Measurements from ENCODE around the gene LDLRAD3.
"Not testable (repeated sequence)": the region's sequence is repeated elsewhere in the genome, so short reads cannot be mapped to it uniquely, and the experiment has no call there.

Gene LDLRAD3

GRCh38 chr11:36019005-36019596, 75.2 kb downstream of the LDLRAD3 start:
- no peak for DNase-seq (ENCODE audit: low read depth in 2 of 2)

GRCh38 chr11:36019722-36020121, 75.9 kb downstream of the LDLRAD3 start:
- no peak for DNase-seq (ENCODE audit: low read depth in 2 of 2)

- no peak for DNase-seq (ENCODE audit: low read depth in 2 of 2)
These were observed 79.0 kb downstream of the LDLRAD3 start for GRCh38 chr11:36022882-36023281.

- DNase-seq (ENCODE audit: low read depth in 2 of 2): no peak
These were observed 80.1 kb downstream of the LDLRAD3 start for GRCh38 chr11:36023922-36024321.

GRCh38 chr11:36024716-36025115, 80.9 kb downstream of the LDLRAD3 start:
- no peak for DNase-seq (ENCODE audit: low read depth in 2 of 2)

GRCh38 chr11:36026315-36026968, 82.6 kb downstream of the LDLRAD3 start:
- DNase-seq (ENCODE audit: low read depth in 2 of 2): no peak

- DNase-seq (ENCODE audit: low read depth in 2 of 2): no peak
These were observed 83.9 kb downstream of the LDLRAD3 start for GRCh38 chr11:36027731-36028130.

DNA sequence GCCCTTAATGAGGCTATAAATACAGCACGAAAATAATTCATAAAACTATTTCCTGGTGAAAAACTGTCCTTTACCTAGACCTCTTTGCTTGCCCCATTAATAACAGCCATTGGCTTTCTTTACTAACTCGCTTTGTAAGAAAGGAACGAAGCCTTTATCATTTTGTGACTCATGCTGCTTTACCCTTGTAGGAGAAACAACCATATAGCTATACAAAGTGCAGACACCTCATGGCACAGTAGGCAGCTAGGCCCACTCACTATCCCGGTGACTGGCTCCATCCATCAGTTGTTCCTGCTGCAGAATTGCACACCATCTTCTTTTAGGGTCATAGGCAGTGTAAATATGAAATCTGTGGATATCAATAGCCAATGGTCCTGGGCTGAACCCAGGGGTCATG, 85.8 kb downstream of the LDLRAD3 start:
- DNase-seq (ENCODE audit: low read depth in 2 of 2): no peak

DNA sequence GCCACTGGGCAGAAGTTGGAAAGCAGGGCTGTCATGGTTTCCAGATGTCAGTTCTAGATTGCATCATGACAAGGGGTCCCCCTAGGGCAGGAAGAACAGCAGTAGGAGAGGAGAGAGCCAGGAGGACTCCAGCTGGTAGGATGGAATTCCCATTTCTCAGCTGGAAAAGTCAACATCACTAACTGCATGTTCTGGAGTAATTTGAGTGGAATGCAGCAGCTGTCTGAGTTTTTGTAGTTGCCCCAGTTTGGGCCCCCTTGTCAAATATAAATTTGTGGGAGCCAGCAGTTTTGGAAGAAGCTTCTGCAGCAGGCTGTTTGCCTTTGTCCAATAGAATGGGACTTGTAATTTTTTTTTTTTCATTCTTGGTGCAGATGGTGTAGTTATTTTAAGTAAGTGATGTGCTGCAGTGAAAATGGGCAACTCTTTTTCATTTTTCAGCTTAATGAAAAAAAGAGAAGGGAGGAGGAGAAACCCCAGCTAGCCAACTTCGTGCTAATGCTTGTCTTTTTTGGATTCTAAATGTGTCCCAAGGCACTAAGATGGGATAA, 86.9 kb downstream of the LDLRAD3 start:
- no peak for DNase-seq (ENCODE audit: low read depth in 2 of 2)

- DNase-seq (ENCODE audit: low read depth in 2 of 2): no peak
These were observed 89.4 kb downstream of the LDLRAD3 start for GRCh38 chr11:36033082-36033751.

DNA sequence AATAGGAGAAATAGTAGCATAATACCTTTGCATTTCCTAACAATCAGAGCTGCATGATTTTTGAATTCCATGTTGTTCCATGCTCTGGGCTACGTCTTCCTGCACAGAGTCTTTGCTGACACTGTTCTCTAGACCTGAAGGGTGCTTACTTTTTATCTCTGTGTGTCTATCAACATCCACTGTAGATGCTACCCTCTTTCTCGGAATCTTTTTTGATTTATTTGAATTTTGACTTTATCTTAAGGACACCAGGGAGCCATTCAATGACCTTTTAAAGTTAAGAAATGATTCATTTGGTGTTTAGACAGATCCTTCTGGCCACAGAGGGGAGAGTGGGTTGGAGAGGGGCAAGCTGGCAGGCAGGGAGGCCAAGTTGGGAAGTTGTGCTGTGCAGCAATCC, 90.1 kb downstream of the LDLRAD3 start:
- no peak for DNase-seq (ENCODE audit: low read depth in 2 of 2)

- DNase-seq (ENCODE audit: low read depth in 2 of 2): no peak
These were observed 90.9 kb downstream of the LDLRAD3 start for GRCh38 chr11:36034551-36035331.

GRCh38 chr11:36035454-36035853, 91.6 kb downstream of the LDLRAD3 start:
- no peak for DNase-seq (ENCODE audit: low read depth in 2 of 2)

- DNase-seq (ENCODE audit: low read depth in 2 of 2): no peak
These were observed 92.1 kb downstream of the LDLRAD3 start for GRCh38 chr11:36035999-36036398.

DNA sequence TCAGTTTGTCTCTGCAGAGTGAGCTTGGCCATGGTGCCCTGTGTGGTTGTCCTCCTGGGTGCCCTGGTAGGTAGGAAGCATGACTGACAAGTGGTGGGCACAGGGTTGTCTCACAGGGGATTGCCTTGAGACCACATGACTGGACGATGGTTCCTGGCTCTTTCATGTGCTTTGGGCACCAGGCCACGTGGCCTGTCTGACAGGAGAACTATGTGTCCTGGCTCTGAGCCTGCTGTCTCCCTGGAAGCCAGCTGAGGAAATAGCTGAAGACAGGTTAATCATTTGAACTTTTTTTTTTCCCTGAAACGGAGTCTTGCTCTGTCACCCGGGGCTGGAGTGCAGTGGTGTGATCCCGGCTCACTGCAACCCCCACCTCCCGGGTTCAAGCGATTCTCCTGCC, 93.2 kb downstream of the LDLRAD3 start:
- no peak for DNase-seq (ENCODE audit: low read depth in 2 of 2)

DNA sequence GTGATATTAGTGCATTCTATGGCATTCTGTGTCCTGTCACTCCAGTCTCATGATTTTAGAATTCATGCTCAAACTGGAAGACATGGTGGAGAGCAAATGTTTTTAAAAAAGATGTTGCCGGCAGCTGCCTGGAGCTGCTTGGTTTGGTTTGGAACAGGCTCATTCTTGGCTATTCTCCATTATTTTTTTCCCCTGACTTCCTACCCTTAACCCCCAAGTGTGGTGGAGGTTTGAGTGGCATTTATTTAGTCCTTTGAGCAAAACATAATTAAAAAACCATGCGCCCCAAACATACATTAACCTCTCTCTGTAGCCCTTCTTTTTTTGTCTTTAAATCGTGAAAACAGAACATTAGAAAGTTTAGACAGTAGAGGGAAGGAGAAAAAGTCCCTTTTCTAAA, 94.7 kb downstream of the LDLRAD3 start:
- no peak for DNase-seq (ENCODE audit: low read depth in 2 of 2)

- DNase-seq (ENCODE audit: low read depth in 2 of 2): no peak
These were observed 95.6 kb downstream of the LDLRAD3 start for GRCh38 chr11:36039471-36039870.

DNA sequence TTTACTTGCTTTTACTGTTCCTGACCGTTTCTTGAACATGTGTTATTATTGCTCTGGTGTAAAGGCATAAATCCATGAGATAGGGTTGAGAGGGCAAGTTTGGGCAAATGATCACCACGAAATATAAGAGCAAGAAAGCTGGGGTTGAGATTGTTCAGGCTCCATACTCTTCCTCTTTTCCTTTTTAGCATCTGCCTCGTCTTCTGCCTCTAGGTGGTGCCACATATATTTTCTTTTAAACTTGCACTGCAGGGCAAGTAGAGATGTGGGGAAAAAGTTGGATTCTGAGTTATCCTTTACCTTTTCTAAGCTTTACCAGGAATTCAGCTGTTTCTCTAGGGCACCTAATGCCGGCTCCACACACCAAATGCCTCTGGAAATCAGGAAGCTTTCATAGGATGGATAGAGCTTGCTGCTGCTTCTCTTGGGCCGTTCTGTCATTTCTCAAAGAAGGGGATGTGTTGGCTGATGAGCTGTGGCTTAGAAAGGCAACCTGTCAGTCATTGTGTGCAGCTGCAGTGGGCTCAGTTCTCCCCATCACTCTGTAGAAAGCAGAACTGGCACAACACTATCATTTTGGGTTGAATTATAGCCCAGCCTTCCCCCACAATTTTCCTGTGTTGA, 98.2 kb downstream of the LDLRAD3 start:
- no peak for DNase-seq (ENCODE audit: low read depth in 2 of 2)

DNA sequence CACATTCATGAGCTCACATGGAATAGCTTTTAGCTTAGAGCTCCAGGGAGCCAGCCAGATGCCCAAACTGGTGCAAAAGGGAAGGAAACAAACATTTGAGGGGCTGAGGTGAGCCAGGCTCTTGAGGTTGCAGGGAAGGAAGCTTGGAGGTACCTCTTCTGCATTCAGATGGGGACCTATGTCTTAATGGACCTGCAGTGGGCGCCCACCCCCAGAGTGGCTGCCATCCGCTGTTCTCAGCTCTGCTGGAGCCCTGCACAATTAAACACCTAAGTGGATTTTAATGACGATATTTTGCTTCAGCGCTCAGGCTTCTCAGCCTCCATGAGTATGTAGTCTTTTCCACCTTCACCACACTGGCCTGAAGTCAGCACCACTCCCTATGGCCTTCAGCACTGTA, 100.8 kb downstream of the LDLRAD3 start:
- no peak for DNase-seq (ENCODE audit: low read depth in 2 of 2)

GRCh38 chr11:36045945-36046344, 102.1 kb downstream of the LDLRAD3 start:
- not testable (repeated sequence) for DNase-seq (ENCODE audit: low read depth in 2 of 2)

DNA sequence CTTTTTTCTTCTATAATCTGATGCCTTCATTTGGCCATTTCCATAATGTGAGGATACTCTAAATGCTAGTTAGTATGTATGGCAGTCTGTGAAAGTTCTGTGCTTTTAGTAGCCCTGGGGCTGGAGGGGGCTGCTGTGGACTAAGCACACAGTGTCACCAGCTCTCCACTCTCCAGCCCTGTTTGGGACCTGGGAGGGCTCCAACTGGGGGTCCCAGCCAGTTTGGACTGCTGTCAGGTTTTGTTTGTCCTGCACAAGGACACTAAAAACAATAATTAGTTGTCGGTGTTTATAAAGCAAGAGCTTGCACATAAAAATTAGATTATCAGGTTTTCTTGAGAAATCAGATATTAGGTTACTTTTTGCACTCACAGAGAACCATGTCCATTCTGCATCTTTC, 103.1 kb downstream of the LDLRAD3 start:
- DNase-seq (ENCODE audit: low read depth in 2 of 2): no peak

GRCh38 chr11:36047344-36047743, 103.5 kb downstream of the LDLRAD3 start:
- DNase-seq (ENCODE audit: low read depth in 2 of 2): no peak
